Measurements from ENCODE around the gene PFKL. TPM values are rescaled to one million over a fixed set of nuclear protein-coding genes. Genes with fewer than 3 reads are reported as not detected.

Gene PFKL
- total RNA-seq, 1 experiment from 2014 or later = 150 TPM

- Histone ChIP-seq H4K20me1 (ENCODE audit: insufficient read depth) (no peaks in the 10 kb centered on the region), H3K9me3 (ENCODE audit: control insufficient read depth in 1 of 2, insufficient read depth in 1 of 2, low read depth in 1 of 2, low read length in 2 of 2) (no peaks in the 10 kb centered on the region), H3K4me1 (ENCODE audit: control insufficient read depth in 1 of 2, insufficient read depth in 2 of 2, low read length in 2 of 2) (no peaks in the 10 kb centered on the region), H3K9me2 (ENCODE audit: insufficient read depth) (no peaks in the 10 kb centered on the region), H3K27ac (ENCODE audit: low read depth, low read length) (no peak overlapping the region), H3K36me3 (ENCODE audit: control insufficient read depth in 1 of 2, insufficient read depth in 2 of 2, low read length in 2 of 2) (no peaks in the 10 kb centered on the region; a peak in 1 of 4 replicates), H3K27me3 (ENCODE audit: insufficient read depth, low read length) (no peaks in the 10 kb centered on the region), H3K4me2 (ENCODE audit: low read length) (no peak overlapping the region), H3K9ac (ENCODE audit: low read length) (no peak overlapping the region), H3K79me2 (ENCODE audit: insufficient read depth, low read length) (no peaks in the 10 kb centered on the region), H3K4me3 (replicated peaks in 1 of 2; ENCODE audit: low read depth in 1 of 2, low read length in 2 of 2) (no peak overlapping the region), H2AFZ (ENCODE audit: low read depth, low read length, poor library complexity, severe bottlenecking) (no peak overlapping the region)
- intact Hi-C loops (cut with micrococcal nuclease) = no loop called here
- RAD21 ChIA-PET (ENCODE audit: low non-redundant PET in 1 of 2, low total read pairs in 2 of 2, uncharacterized antibody in 2 of 2, unreplicated experiment in 2 of 2) = no interaction called here
- ATAC-seq (no peak), DNase-seq (ENCODE audit: low read depth, low spot score) (no peak)
- TF ChIP-seq SIN3A (IDR thresholded peaks at IDR 0.05; ENCODE audit: low read depth) = no peak
- no peak for TF ChIP-seq POLR2A (IDR thresholded peaks at IDR 0.05; ENCODE audit: borderline replicate concordance, extremely low read depth, insufficient read depth, insufficient read length)
- no peak for TF ChIP-seq ZFX (IDR thresholded peaks at IDR 0.05)
- no peak for TF ChIP-seq TCF7L2 (IDR thresholded peaks at IDR 0.05; ENCODE audit: borderline replicate concordance, extremely low read depth, insufficient read depth, insufficient read length)
- POLR2A ChIA-PET = no interaction called here
- no TSS peak for BruUV-seq (replicated peaks)
- CTCF ChIA-PET = no interaction called here
Observed at GRCh38 chr21:44326272-44326647, 26.4 kb downstream of the PFKL start.

DNA sequence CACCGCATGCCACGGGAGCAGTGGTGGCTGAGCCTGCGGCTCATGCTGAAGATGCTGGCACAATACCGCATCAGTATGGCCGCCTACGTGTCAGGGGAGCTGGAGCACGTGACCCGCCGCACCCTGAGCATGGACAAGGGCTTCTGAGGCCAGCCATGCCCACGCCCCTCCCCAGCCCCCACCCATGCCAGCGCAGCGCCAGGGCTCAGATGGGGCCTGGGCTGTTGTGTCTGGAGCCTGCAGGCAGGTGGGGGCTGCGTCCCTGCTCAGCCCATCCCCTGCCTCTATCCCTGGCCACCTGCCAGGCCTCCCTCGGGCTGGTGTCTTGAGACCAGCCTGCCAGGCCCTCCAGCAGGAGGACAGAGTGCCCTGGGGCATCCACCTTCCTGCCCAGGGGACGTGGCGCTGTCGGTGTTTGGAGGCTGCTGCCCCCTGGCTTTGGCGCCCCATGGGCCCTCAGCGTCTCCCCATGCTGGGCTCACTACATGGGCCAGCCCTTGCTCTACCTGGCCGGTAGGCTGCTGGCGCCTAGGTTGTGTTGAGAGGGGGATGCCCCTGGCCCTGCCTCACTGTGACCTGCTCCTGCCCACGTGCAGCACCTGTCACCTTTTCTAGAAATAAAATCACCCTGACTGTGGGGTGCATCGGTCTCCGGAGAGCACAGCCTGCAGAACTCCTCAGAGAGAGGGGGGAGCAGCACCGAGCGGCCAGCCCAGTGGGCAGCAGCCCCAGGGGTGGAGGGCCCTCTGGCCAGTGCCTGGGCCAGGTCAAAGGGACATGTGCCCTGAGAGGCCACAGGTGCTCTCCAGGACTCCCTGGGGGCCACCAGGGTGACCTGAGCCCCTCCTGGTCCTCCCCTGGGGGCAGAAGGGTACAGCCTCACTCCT lies 27.1 kb downstream of the PFKL start:
- BruUV-seq (replicated peaks) = TSS peak; percentile 60
- Histone ChIP-seq H3K9ac (ENCODE audit: low read length) (no peak overlapping the region), H3K36me3 (ENCODE audit: control insufficient read depth in 1 of 2, insufficient read depth in 2 of 2, low read length in 2 of 2) (no peaks in the 10 kb centered on the region; a peak in 1 of 4 replicates), H3K4me1 (ENCODE audit: control insufficient read depth in 1 of 2, insufficient read depth in 2 of 2, low read length in 2 of 2) (no peaks in the 10 kb centered on the region), H3K27me3 (ENCODE audit: insufficient read depth, low read length) (no peaks in the 10 kb centered on the region), H3K9me3 (ENCODE audit: control insufficient read depth in 1 of 2, insufficient read depth in 1 of 2, low read depth in 1 of 2, low read length in 2 of 2) (no peaks in the 10 kb centered on the region), H4K20me1 (ENCODE audit: insufficient read depth) (no peaks in the 10 kb centered on the region), H3K79me2 (ENCODE audit: insufficient read depth, low read length) (no peaks in the 10 kb centered on the region), H3K4me3 (replicated peaks in 1 of 2; ENCODE audit: low read depth in 1 of 2, low read length in 2 of 2) (no peak overlapping the region), H3K27ac (ENCODE audit: low read depth, low read length) (no peak overlapping the region), H2AFZ (ENCODE audit: low read depth, low read length, poor library complexity, severe bottlenecking) (no peak overlapping the region), H3K9me2 (ENCODE audit: insufficient read depth) (no peaks in the 10 kb centered on the region), H3K4me2 (ENCODE audit: low read length) (no peak overlapping the region)
- ATAC-seq (no peak), DNase-seq (ENCODE audit: low read depth, low spot score) (no peak)
- ChIA-PET CTCF (no interaction called here), RAD21 (ENCODE audit: low non-redundant PET in 1 of 2, low total read pairs in 2 of 2, uncharacterized antibody in 2 of 2, unreplicated experiment in 2 of 2) (no interaction called here), POLR2A (no interaction called here)
- intact Hi-C loops (cut with micrococcal nuclease) = no loop called here
- TF ChIP-seq CBX3 (IDR thresholded peaks at IDR 0.05; ENCODE audit: low read depth) (no peak), ZNF274 (IDR thresholded peaks at IDR 0.05; ENCODE audit: low read depth, low read length) (no peak), SRF (IDR thresholded peaks at IDR 0.05; ENCODE audit: low read depth) (no peak), YY1 (IDR thresholded peaks at IDR 0.05; ENCODE audit: extremely low read depth, insufficient replicate concordance, low read depth, low read length) (no peak), CTCF (IDR thresholded peaks at IDR 0.05 in 2 of 3, conservative IDR thresholded peaks at IDR 0.05 in 1 of 3; ENCODE audit: borderline replicate concordance in 1 of 3, insufficient read depth in 1 of 3, low read depth in 2 of 3, low read length in 2 of 3) (no peak), POLR2A (IDR thresholded peaks at IDR 0.05; ENCODE audit: borderline replicate concordance, extremely low read depth, insufficient read depth, insufficient read length) (no peak), SIN3A (IDR thresholded peaks at IDR 0.05; ENCODE audit: low read depth) (no peak), FOSL1 (IDR thresholded peaks at IDR 0.05; ENCODE audit: low read depth) (no peak)
- TF ChIP-seq, protein P1, sequence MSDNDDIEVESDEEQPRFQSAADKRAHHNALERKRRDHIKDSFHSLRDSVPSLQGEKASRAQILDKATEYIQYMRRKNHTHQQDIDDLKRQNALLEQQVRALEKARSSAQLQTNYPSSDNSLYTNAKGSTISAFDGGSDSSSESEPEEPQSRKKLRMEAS (IDR thresholded peaks at IDR 0.05) = no peak

Measured in HCT116 (cell line).